Keratinocyte (primary cell): ENCODE measurements around the gene ITGBL1. TPM values are rescaled to one million over a fixed set of nuclear protein-coding genes. Genes with fewer than 3 reads are reported as not detected.

ENCODE experiments used
- DNase-seq: peaks from one replicate; pipeline ENCODE4 v3.0.0-alpha.2; 2011; ENCODE audit warnings: low read depth, missing footprints, low spot score
- FAIRE-seq: peaks from 2 replicates; lab custom pipeline; 2011; peaks lifted over from hg19 to GRCh38; lab: Jason Lieb, UNC
- H2AFZ ChIP-seq: 2 replicates; pipeline ENCODE4 v1.6.0; 2012; ENCODE audit warnings: low read length, control low read depth, inconsistent platforms; ENCODE audit not compliant: control insufficient read depth
- H3K27ac ChIP-seq: 2 replicates; pipeline ENCODE4 v1.5.1; 2011; ENCODE audit warnings: low read length; ENCODE audit not compliant: control insufficient read depth, insufficient read depth
- H3K27me3 ChIP-seq: 3 replicates; pipeline ENCODE4 v1.6.0; 2011; ENCODE audit warnings: low read length; ENCODE audit not compliant: control insufficient read depth, insufficient read depth; ENCODE audit errors: extremely low read depth
- H3K36me3 ChIP-seq, 2 experiments: 2 replicates in 1 of 2; 3 replicates in 1 of 2; pipeline ENCODE4 v1.5.1; 2011; ENCODE audit warnings: low read length in 2 of 2, mild to moderate bottlenecking in 1 of 2; ENCODE audit not compliant: control insufficient read depth in 2 of 2, insufficient read depth in 2 of 2; ENCODE audit errors: extremely low read depth in 1 of 2
- H3K4me1 ChIP-seq: 3 replicates; pipeline ENCODE4 v1.5.1; 2011; ENCODE audit warnings: low read length; ENCODE audit not compliant: control insufficient read depth, insufficient read depth; ENCODE audit errors: extremely low read depth
- H3K4me2 ChIP-seq: 3 replicates; pipeline ENCODE4 v1.6.0; 2011; ENCODE audit warnings: low read depth, low read length; ENCODE audit not compliant: control insufficient read depth, insufficient read depth; ENCODE audit errors: extremely low read depth
- H3K4me3 ChIP-seq, 3 experiments: fragments of 200-600 bp in 1 of 3; sonication (generic) in 1 of 3; 2 replicates in 2 of 3; 3 replicates in 1 of 3; pipeline ENCODE4 v1.5.1; 2011 to 2016; ENCODE audit warnings: low read length in 3 of 3, mild to moderate bottlenecking in 3 of 3, control low read depth in 2 of 3, inconsistent platforms in 1 of 3, low read depth in 1 of 3, mixed read lengths in 1 of 3, mixed run types in 1 of 3, moderate library complexity in 1 of 3; ENCODE audit not compliant: control insufficient read depth in 2 of 3, insufficient read depth in 2 of 3; ENCODE audit errors: extremely low read depth in 1 of 3
- H3K79me2 ChIP-seq: 2 replicates; pipeline ENCODE4 v1.6.0; 2012; ENCODE audit warnings: low read length; ENCODE audit not compliant: control insufficient read depth, insufficient read depth
- H3K9ac ChIP-seq: 3 replicates; pipeline ENCODE4 v1.6.0; 2011; ENCODE audit warnings: low read length; ENCODE audit not compliant: control insufficient read depth, insufficient read depth; ENCODE audit errors: extremely low read depth
- H3K9me1 ChIP-seq: 3 replicates; pipeline ENCODE4 v1.6.0; 2011; ENCODE audit warnings: low read length; ENCODE audit not compliant: control insufficient read depth, insufficient read depth; ENCODE audit errors: extremely low read depth
- H3K9me3 ChIP-seq: 2 replicates; pipeline ENCODE4 v1.5.1; 2012; ENCODE audit warnings: low read depth, low read length; ENCODE audit not compliant: control insufficient read depth
- H4K20me1 ChIP-seq: 3 replicates; pipeline ENCODE4 v1.6.0; 2011; ENCODE audit warnings: low read length; ENCODE audit not compliant: control insufficient read depth, insufficient read depth; ENCODE audit errors: extremely low read depth
- EZH2 ChIP-seq: IDR thresholded peaks from one replicate; pipeline ENCODE4 v1.6.1; 2012; ENCODE audit warnings: inconsistent platforms, mild to moderate bottlenecking, low read length, moderate library complexity
- dilution Hi-C: fragments of 300-500 bp; cut with MboI; formaldehyde crosslinking; loops from one replicate; pipeline ENCODE4 v1.7.0; 2020; ENCODE audit warnings: low sequenced_read_pairs; ENCODE audit not compliant: extremely low pct_ligation_motif_present
- polyA plus RNA-seq, 5 experiments: library from polyadenylated mRNA; depleted of rRNA in 3 of 5; stranded (reverse) in 3 of 5; stranded (forward) in 1 of 5; unstranded in 1 of 5; fragments of >200 nt; gene quantifications; 1 replicate in 1 of 5; 2 replicates in 3 of 5; 3 replicates in 1 of 5; pipeline versions ENCODE4 v1.2.1 to v1.2.3, GENCODE V29; 2011 to 2012; ENCODE audit warnings: missing spikeins in 2 of 5, low read depth in 1 of 5, low replicate concordance in 1 of 5
- TF ChIP-seq, protein P1 (sequence below), 3 experiments: IDR thresholded peaks in 1 of 3; conservative IDR thresholded peaks in 1 of 3; optimal IDR thresholded peaks in 1 of 3; 2 replicates in 2 of 3; 3 replicates in 1 of 3; pipeline versions ENCODE3 to v1.5.1; 2011; ENCODE audit warnings: low read length in 3 of 3, mild to moderate bottlenecking in 3 of 3, moderate library complexity in 2 of 3, control low read depth in 1 of 3, inconsistent platforms in 1 of 3; ENCODE audit not compliant: insufficient read depth in 2 of 3; ENCODE audit errors: extremely low read depth in 1 of 3

ITGBL1 gene
- polyA plus RNA-seq, 1 donor (not counting 4 experiments of a cell fraction or from before 2014, with no cell fraction given), result 2.1 TPM

DNA sequence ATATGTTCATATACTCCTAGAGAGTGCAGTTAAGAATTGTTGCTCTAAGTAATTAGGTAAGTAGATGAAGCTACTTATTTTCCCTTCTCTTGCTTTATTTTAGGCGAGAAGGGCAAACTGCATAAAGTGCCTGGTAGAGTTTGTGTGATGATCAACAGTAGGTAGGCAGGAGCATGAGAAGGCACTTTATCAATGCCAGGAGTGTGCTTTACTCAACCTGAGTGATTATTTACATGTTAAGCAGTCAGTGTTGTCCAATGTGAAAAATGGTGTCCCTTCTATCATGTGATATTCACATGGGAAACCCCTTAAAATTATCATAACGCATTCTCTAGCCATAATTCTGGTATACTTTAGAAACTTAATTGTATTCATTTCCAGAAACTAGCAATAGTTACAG is 294.0 kb downstream of the ITGBL1 start:
- Histone ChIP-seq H3K79me2 (no peaks in the 10 kb centered on the region), H3K36me3 (no peaks in the 10 kb centered on the region), H3K4me3 (no peak overlapping the region), H3K9me3 (no peaks in the 10 kb centered on the region), H3K27ac (no peak overlapping the region), H2AFZ (no peak overlapping the region), H3K27me3 (no peaks in the 10 kb centered on the region), H3K4me1 (no peaks in the 10 kb centered on the region), H3K4me2 (no peak overlapping the region), H3K9me1 (no peaks in the 10 kb centered on the region), H4K20me1 (no peaks in the 10 kb centered on the region), H3K9ac (no peak overlapping the region)
- no peak for FAIRE-seq
- DNase-seq, result no peak
- TF ChIP-seq, protein P1, sequence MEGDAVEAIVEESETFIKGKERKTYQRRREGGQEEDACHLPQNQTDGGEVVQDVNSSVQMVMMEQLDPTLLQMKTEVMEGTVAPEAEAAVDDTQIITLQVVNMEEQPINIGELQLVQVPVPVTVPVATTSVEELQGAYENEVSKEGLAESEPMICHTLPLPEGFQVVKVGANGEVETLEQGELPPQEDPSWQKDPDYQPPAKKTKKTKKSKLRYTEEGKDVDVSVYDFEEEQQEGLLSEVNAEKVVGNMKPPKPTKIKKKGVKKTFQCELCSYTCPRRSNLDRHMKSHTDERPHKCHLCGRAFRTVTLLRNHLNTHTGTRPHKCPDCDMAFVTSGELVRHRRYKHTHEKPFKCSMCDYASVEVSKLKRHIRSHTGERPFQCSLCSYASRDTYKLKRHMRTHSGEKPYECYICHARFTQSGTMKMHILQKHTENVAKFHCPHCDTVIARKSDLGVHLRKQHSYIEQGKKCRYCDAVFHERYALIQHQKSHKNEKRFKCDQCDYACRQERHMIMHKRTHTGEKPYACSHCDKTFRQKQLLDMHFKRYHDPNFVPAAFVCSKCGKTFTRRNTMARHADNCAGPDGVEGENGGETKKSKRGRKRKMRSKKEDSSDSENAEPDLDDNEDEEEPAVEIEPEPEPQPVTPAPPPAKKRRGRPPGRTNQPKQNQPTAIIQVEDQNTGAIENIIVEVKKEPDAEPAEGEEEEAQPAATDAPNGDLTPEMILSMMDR (optimal IDR thresholded peaks at IDR 0.05 in 1 of 3, IDR thresholded peaks at IDR 0.05 in 1 of 3, conservative IDR thresholded peaks at IDR 0.05 in 1 of 3; ENCODE audit: extremely low read depth in 1 of 3, insufficient read depth in 2 of 3, low read length in 3 of 3), result no peak
- no peak for TF ChIP-seq EZH2
- dilution Hi-C loops, result no loop called here

DNA sequence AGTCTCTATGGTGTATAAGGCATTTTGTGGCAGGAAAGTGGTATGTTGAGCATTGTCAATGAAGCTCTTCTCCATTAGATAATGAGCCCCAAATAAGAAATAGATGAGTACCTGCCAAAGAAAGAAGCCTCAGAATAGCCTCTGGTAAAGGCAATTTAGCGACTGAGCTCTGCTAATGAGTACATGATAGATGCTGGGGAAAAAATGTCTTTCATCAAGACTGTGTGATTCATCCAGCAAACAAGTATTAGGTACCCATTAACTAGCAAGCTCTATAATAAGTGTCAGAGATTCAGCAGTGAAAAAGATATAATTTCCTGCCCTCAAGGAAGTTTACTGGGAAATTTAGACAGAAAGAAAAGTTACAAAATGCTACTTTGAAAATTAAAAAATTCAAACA is 294.6 kb downstream of the ITGBL1 start:
- H3K9me1 ChIP-seq, result no peaks in the 10 kb centered on the region
- H3K4me2 ChIP-seq, result no peak overlapping the region
- no peaks in the 10 kb centered on the region for H3K27me3 ChIP-seq
- H3K79me2 ChIP-seq, result no peaks in the 10 kb centered on the region
- H2AFZ ChIP-seq, result no peak overlapping the region
- TF ChIP-seq EZH2, result no peak
- TF ChIP-seq, protein P1 (optimal IDR thresholded peaks at IDR 0.05 in 1 of 3, IDR thresholded peaks at IDR 0.05 in 1 of 3, conservative IDR thresholded peaks at IDR 0.05 in 1 of 3; ENCODE audit: extremely low read depth in 1 of 3, insufficient read depth in 2 of 3, low read length in 3 of 3), result no peak
- DNase-seq, result no peak
- H3K36me3 ChIP-seq, result no peaks in the 10 kb centered on the region
- H3K4me1 ChIP-seq, result no peaks in the 10 kb centered on the region
- H3K9ac ChIP-seq, result no peak overlapping the region
- no peak overlapping the region for H3K4me3 ChIP-seq
- dilution Hi-C loops, result no loop called here
- no peak for FAIRE-seq
- H3K27ac ChIP-seq, result no peak overlapping the region
- no peaks in the 10 kb centered on the region for H3K9me3 ChIP-seq
- H4K20me1 ChIP-seq, result no peaks in the 10 kb centered on the region
